Activated T-helper 2 cell treated with anti-CD3 and anti-CD28 coated beads, Interferon-gamma antibody, Interleukin-2, Interleukin-4, amounts not matched to agents 10 μg/mL and 5 μg/mL and 100 μg/mL, durations not matched to agents 14 hours and 24 hours and 36 hours (primary cell): Measurements from ENCODE around the gene GHRHR. TPM values are rescaled to one million over a fixed set of nuclear protein-coding genes. Genes with fewer than 3 reads are reported as not detected.

Experiments
- DNase-seq: peaks from one replicate; pipeline ENCODE4 v3.0.0; 2021; ENCODE audit warnings: low spot score
- H3K27ac Mint-ChIP-seq: one replicate; pipeline ENCODE4 v1.8.0; 2021; ENCODE audit warnings: mixed read lengths
- H3K27me3 Mint-ChIP-seq: one replicate; pipeline ENCODE4 v1.8.0; 2021; ENCODE audit warnings: low read depth, mixed read lengths
- H3K36me3 Mint-ChIP-seq: one replicate; pipeline ENCODE4 v1.8.0; 2021; ENCODE audit warnings: low read depth, mixed read lengths
- H3K4me1 Mint-ChIP-seq: one replicate; pipeline ENCODE4 v1.8.0; 2021; ENCODE audit warnings: low read depth, mixed read lengths
- H3K4me3 Mint-ChIP-seq: one replicate; pipeline ENCODE4 v1.8.0; 2021; ENCODE audit warnings: low read depth, mild to moderate bottlenecking, moderate library complexity, mixed read lengths
- H3K9me3 Mint-ChIP-seq: one replicate; pipeline ENCODE4 v1.8.0; 2021; ENCODE audit warnings: mixed read lengths
- intact Hi-C: fragments of 100-400 bp; cut with micrococcal nuclease; formaldehyde crosslinking; loops from one replicate; pipeline ENCODE4 v1.15.1; 2023
- total RNA-seq: library from RNA; stranded (reverse); gene quantifications from 2 replicates; pipeline ENCODE4 v1.2.3, GENCODE V29; 2022

GHRHR gene
- total RNA-seq, 1 donor from 2014 or later: not detected

DNA sequence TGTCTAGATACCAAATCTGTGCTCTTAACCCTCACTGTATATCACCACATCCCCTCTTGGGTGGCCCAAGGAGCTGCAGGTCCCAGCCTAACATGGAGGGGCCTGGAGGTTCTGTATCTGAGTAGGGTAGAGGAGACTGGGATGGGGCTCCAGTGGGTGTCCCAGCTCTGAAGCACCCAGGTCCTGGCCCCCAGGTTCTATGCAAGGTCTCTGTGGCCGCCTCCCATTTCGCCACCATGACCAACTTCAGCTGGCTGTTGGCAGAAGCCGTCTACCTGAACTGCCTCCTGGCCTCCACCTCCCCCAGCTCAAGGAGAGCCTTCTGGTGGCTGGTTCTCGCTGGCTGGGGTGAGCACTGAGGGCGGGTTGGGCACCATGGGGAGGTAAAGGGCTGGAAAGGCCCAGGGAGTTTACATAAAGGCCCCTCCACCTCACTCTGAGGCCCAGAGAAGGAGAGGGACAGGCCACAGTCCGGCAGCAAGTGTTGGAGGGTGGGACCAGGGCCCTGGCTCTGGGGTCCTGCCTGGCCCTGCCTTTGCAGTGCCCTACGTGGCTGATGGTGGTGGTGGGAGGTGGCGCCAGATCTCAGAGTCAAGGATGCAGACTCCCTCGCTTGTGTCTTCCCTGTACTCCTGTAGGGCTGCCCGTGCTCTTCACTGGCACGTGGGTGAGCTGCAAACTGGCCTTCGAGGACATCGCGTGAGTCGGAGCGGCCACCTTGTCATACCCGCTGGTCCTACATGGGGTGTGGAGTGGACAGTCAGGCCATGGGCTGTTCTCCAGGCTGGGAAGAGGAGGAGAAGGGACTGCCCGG lies 10.2 kb downstream of the GHRHR start:
- Mint-ChIP-seq H3K4me3 (no peak overlapping the region), H3K4me1 (peaks cover 7% of the 10 kb centered on the region), H3K9me3 (no peaks in the 10 kb centered on the region), H3K27ac (peak overlapping the region; percentile 56), H3K36me3 (no peaks in the 10 kb centered on the region), H3K27me3 (peaks cover 9% of the 10 kb centered on the region)
- intact Hi-C loops: loop anchor here (1.0 to 2.0 kb wide), 2 partner anchors 36 to 173 kb away; no protein-coding TSS in a partner anchor
- DNase-seq: no peak

- Mint-ChIP-seq H3K4me1 (peaks cover 7% of the 10 kb centered on the region), H3K27me3 (peaks cover 9% of the 10 kb centered on the region), H3K36me3 (no peaks in the 10 kb centered on the region), H3K27ac (peak overlapping the region; percentile 56), H3K4me3 (no peak overlapping the region), H3K9me3 (no peaks in the 10 kb centered on the region)
- DNase-seq: peak; percentile 40
- intact Hi-C loops: loop anchor here (1.0 to 2.0 kb wide), 2 partner anchors 36 to 174 kb away; no protein-coding TSS in a partner anchor
These were observed 11.0 kb downstream of the GHRHR start for GRCh38 chr7:30974605-30975255.

GRCh38 chr7:30975256-30975899 lies 11.6 kb downstream of the GHRHR start:
- Mint-ChIP-seq H3K4me3 (no peak overlapping the region), H3K9me3 (no peaks in the 10 kb centered on the region), H3K27ac (no peak overlapping the region), H3K36me3 (no peaks in the 10 kb centered on the region), H3K4me1 (peaks cover 7% of the 10 kb centered on the region), H3K27me3 (peaks cover 9% of the 10 kb centered on the region)
- no peak for DNase-seq
- intact Hi-C loops: loop anchor here (2.0 kb wide), 1 partner anchor 175 kb away; no protein-coding TSS in a partner anchor

DNA sequence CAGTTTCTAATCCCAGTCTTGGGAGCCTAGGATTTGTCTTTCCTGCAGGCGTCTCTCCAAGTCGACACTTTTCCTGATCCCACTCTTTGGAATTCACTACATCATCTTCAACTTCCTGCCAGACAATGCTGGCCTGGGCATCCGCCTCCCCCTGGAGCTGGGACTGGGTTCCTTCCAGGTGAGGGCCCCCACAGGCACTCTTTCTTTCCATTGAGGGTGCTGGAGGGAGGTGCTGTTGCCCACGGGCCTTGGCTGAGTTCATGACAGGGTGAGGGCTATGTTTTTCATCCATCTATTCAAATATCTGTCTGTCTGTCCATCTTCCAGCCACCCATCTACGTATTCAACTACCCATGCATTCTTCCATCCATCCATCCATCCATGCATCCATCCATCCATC lies 12.6 kb downstream of the GHRHR start:
- intact Hi-C loops: no loop called here
- peaks cover 7% of the 10 kb centered on the region for H3K4me1 Mint-ChIP-seq
- no peak for DNase-seq
- H3K4me3 Mint-ChIP-seq: no peak overlapping the region
- H3K27me3 Mint-ChIP-seq: peaks cover 9% of the 10 kb centered on the region
- no peak overlapping the region for H3K27ac Mint-ChIP-seq
- no peaks in the 10 kb centered on the region for H3K36me3 Mint-ChIP-seq
- no peaks in the 10 kb centered on the region for H3K9me3 Mint-ChIP-seq

DNA sequence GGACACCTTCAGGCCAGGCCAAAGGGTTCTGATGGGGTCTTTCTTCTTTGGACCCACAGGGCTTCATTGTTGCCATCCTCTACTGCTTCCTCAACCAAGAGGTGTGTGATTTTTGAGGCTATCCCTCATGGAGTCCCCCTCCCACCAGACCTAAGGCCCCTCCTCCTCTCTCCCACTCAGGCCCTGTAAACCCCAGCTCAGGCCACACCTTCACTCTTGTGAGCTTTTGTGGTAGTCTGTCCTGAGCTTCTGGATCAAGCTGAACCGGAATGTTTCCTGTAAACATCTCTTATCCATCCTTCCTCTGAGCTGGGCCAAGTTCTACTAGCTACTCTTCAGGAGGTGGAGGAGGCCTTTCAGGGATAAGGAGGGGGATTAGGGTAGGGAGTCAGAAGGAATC lies 13.5 kb downstream of the GHRHR start:
- H3K4me1 Mint-ChIP-seq: peaks cover 7% of the 10 kb centered on the region
- H3K36me3 Mint-ChIP-seq: no peaks in the 10 kb centered on the region
- no peak overlapping the region for H3K4me3 Mint-ChIP-seq
- intact Hi-C loops: no loop called here
- DNase-seq: no peak
- no peak overlapping the region for H3K27ac Mint-ChIP-seq
- peaks cover 4% of the 10 kb centered on the region for H3K27me3 Mint-ChIP-seq
- no peaks in the 10 kb centered on the region for H3K9me3 Mint-ChIP-seq

- Mint-ChIP-seq H3K36me3 (no peaks in the 10 kb centered on the region), H3K4me3 (no peak overlapping the region), H3K9me3 (no peaks in the 10 kb centered on the region), H3K27me3 (peaks cover 4% of the 10 kb centered on the region), H3K27ac (no peak overlapping the region), H3K4me1 (peaks cover 7% of the 10 kb centered on the region)
- intact Hi-C loops: no loop called here
- DNase-seq: no peak
These were observed 14.3 kb downstream of the GHRHR start for GRCh38 chr7:30977896-30978564.

GRCh38 chr7:30979027-30979426 lies 15.3 kb downstream of the GHRHR start:
- Mint-ChIP-seq H3K4me1 (peaks cover 8% of the 10 kb centered on the region), H3K36me3 (no peaks in the 10 kb centered on the region), H3K27me3 (peaks cover 8% of the 10 kb centered on the region), H3K4me3 (no peak overlapping the region), H3K27ac (no peak overlapping the region), H3K9me3 (no peaks in the 10 kb centered on the region)
- DNase-seq: no peak
- intact Hi-C loops: no loop called here

GRCh38 chr7:30980194-30980593 lies 16.4 kb downstream of the GHRHR start:
- Mint-ChIP-seq H3K4me3 (no peak overlapping the region), H3K4me1 (peaks cover 1% of the 10 kb centered on the region), H3K27ac (no peak overlapping the region), H3K36me3 (no peaks in the 10 kb centered on the region), H3K9me3 (no peaks in the 10 kb centered on the region), H3K27me3 (peaks cover 8% of the 10 kb centered on the region)
- intact Hi-C loops: no loop called here
- DNase-seq: no peak

DNA sequence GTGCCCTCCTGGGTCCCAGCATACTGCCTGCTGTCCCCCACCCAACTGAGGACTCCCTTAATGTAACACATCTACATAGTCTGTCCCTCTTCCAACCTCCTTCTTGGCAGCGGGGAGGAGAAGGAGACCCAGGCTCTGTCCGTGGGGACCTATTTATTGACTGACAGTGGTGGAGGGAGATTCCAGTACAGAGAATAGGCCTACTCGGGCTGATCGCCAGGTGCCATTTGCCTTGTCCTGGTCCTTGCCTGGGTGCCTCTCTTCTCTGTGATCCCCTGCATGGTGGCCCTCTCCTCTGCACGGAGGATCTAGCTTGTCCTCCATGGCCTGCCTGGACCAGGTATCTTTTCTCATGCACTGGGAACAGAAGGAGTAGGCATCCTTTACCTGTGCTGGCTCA lies 17.0 kb downstream of the GHRHR start:
- intact Hi-C loops: no loop called here
- Mint-ChIP-seq H3K27me3 (peaks cover 11% of the 10 kb centered on the region), H3K9me3 (no peaks in the 10 kb centered on the region), H3K4me1 (peaks cover 1% of the 10 kb centered on the region), H3K4me3 (no peak overlapping the region), H3K36me3 (no peaks in the 10 kb centered on the region), H3K27ac (no peak overlapping the region)
- DNase-seq: no peak

- intact Hi-C loops: loop anchor here (1.0 kb wide), 1 partner anchor 139 kb away; no protein-coding TSS in a partner anchor
- peaks cover 1% of the 10 kb centered on the region for H3K4me1 Mint-ChIP-seq
These were observed 19.5 kb downstream of the GHRHR start for GRCh38 chr7:30983042-30983913.

GRCh38 chr7:30983914-30984247 lies 20.1 kb downstream of the GHRHR start:
- Mint-ChIP-seq H3K27ac (no peak overlapping the region), H3K27me3 (peaks cover 17% of the 10 kb centered on the region), H3K4me1 (peaks cover 1% of the 10 kb centered on the region), H3K36me3 (no peaks in the 10 kb centered on the region), H3K9me3 (no peaks in the 10 kb centered on the region), H3K4me3 (no peak overlapping the region)
- no peak for DNase-seq
- intact Hi-C loops: loop anchor here (1.0 kb wide), 1 partner anchor 138 kb away; no protein-coding TSS in a partner anchor

More at GRCh38 chr7:30983042-30983913, 19.5 kb downstream of the GHRHR start:
- Mint-ChIP-seq H3K9me3 (no peaks in the 10 kb centered on the region), H3K4me3 (no peak overlapping the region), H3K27me3 (peaks cover 17% of the 10 kb centered on the region), H3K27ac (no peak overlapping the region), H3K36me3 (no peaks in the 10 kb centered on the region)
- peak; percentile 57 for DNase-seq
